ENCODE measurements around the gene CARD19.

GRCh38 chr9:93090091-93090655 lies 5.8 kb upstream of the CARD19 start:
- no peak for TF ChIP-seq GABPB1 (CRISPR knock-in tag; IDR thresholded peaks at IDR 0.05)
- TF ChIP-seq, protein P1, sequence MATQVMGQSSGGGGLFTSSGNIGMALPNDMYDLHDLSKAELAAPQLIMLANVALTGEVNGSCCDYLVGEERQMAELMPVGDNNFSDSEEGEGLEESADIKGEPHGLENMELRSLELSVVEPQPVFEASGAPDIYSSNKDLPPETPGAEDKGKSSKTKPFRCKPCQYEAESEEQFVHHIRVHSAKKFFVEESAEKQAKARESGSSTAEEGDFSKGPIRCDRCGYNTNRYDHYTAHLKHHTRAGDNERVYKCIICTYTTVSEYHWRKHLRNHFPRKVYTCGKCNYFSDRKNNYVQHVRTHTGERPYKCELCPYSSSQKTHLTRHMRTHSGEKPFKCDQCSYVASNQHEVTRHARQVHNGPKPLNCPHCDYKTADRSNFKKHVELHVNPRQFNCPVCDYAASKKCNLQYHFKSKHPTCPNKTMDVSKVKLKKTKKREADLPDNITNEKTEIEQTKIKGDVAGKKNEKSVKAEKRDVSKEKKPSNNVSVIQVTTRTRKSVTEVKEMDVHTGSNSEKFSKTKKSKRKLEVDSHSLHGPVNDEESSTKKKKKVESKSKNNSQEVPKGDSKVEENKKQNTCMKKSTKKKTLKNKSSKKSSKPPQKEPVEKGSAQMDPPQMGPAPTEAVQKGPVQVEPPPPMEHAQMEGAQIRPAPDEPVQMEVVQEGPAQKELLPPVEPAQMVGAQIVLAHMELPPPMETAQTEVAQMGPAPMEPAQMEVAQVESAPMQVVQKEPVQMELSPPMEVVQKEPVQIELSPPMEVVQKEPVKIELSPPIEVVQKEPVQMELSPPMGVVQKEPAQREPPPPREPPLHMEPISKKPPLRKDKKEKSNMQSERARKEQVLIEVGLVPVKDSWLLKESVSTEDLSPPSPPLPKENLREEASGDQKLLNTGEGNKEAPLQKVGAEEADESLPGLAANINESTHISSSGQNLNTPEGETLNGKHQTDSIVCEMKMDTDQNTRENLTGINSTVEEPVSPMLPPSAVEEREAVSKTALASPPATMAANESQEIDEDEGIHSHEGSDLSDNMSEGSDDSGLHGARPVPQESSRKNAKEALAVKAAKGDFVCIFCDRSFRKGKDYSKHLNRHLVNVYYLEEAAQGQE (IDR thresholded peaks at IDR 0.05; ENCODE audit: borderline replicate concordance): no peak
- TF ChIP-seq, protein P1 (CRISPR knock-in tag; IDR thresholded peaks at IDR 0.05; ENCODE audit: low read depth): no peak
- TF ChIP-seq ZBTB40 (IDR thresholded peaks at IDR 0.05): no peak
- TF ChIP-seq ZBTB40 (CRISPR knock-in tag; IDR thresholded peaks at IDR 0.05): no peak
- no peak for TF ChIP-seq CHD4 (IDR thresholded peaks at IDR 0.05; ENCODE audit: insufficient read depth, insufficient replicate concordance, low read depth, low read length, poor library complexity, severe bottlenecking)
- TF ChIP-seq ZNF24 (IDR thresholded peaks at IDR 0.05): no peak
- no peak for TF ChIP-seq HNRNPLL (IDR thresholded peaks at IDR 0.05; ENCODE audit: low read depth, low read length, poor library complexity, severe bottlenecking)
- TF ChIP-seq HMG20A (CRISPR knock-in tag; conservative IDR thresholded peaks at IDR 0.05): no peak
- TF ChIP-seq SRF (CRISPR knock-in tag; IDR thresholded peaks at IDR 0.05): no peak
- TF ChIP-seq GATA2 (CRISPR knock-in tag; IDR thresholded peaks at IDR 0.05): no peak
- TF ChIP-seq ZNF311 (CRISPR knock-in tag; IDR thresholded peaks at IDR 0.05): no peak
- TF ChIP-seq, protein P2, sequence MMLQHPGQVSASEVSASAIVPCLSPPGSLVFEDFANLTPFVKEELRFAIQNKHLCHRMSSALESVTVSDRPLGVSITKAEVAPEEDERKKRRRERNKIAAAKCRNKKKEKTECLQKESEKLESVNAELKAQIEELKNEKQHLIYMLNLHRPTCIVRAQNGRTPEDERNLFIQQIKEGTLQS (IDR thresholded peaks at IDR 0.05): no peak
- TF ChIP-seq, protein P2 (CRISPR knock-in tag; conservative IDR thresholded peaks at IDR 0.05): no peak
- TF ChIP-seq EP300 (IDR thresholded peaks at IDR 0.05; ENCODE audit: low read length): no peak
- no peak for TF ChIP-seq LARP7 (IDR thresholded peaks at IDR 0.05)

Data from K562 (cell line).